Measurements from ENCODE around the gene VAC14. TPM values are rescaled to one million over a fixed set of nuclear protein-coding genes. Genes with fewer than 3 reads are reported as not detected.
A peak's percentile ranks its signal among the peaks of the same experiment; 100 is the strongest.

The VAC14 gene
- total RNA-seq, 4 donors from 2014 or later = 44.0 to 106 (median 64.5) TPM

DNA sequence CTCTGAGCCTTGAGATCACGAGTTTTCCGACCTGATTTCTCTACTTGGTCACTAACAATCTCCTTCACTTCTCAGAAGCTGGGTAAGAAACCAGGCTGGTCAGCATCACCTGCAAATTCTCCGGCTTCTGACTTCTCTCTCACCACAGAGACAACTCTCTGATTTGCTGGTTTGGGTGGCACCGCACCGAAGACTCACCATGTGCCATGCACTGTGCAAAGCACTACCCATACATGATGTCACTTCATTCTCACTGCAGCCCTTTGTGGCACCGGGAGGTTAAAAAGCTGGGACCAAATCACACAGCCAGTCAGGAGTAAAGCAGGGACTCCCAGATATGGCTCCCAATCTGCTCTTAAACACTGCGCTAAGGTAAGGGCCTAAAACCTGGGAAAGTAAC lies 647 bp downstream of the VAC14 start:
- Histone ChIP-seq H3K27ac (peak overlapping the region; percentile 48 to 82 (median 62)), H3K36me3 (peaks cover 0 to 3% (median 0%) of the 10 kb centered on the region in 3 donors), H3K4me3 (peak overlapping the region; percentile 70 to 95 (median 88)), H3K4me1 (peaks cover 0 to 17% (median 6%) of the 10 kb centered on the region in 4 donors), H3K27me3 (no peaks in the 10 kb centered on the region), H3K9me3 (no peaks in the 10 kb centered on the region)
- no peak for DNase-seq
- TF ChIP-seq CTCF (IDR thresholded peaks at IDR 0.05) (no peak), POLR2A (IDR thresholded peaks at IDR 0.05) (no peak)

GRCh38 chr16:70796301-70796700 lies 4.7 kb downstream of the VAC14 start:
- no peak for TF ChIP-seq POLR2A (IDR thresholded peaks at IDR 0.05)
- TF ChIP-seq CTCF (IDR thresholded peaks at IDR 0.05) = no peak
- DNase-seq = no peak
- Histone ChIP-seq H3K4me3 (no peak overlapping the region), H3K27me3 (no peaks in the 10 kb centered on the region), H3K27ac (no peak overlapping the region), H3K4me1 (peaks cover 0 to 17% (median 6%) of the 10 kb centered on the region in 4 donors), H3K36me3 (peaks cover 0 to 3% (median 0%) of the 10 kb centered on the region in 3 donors), H3K9me3 (no peaks in the 10 kb centered on the region)

DNA sequence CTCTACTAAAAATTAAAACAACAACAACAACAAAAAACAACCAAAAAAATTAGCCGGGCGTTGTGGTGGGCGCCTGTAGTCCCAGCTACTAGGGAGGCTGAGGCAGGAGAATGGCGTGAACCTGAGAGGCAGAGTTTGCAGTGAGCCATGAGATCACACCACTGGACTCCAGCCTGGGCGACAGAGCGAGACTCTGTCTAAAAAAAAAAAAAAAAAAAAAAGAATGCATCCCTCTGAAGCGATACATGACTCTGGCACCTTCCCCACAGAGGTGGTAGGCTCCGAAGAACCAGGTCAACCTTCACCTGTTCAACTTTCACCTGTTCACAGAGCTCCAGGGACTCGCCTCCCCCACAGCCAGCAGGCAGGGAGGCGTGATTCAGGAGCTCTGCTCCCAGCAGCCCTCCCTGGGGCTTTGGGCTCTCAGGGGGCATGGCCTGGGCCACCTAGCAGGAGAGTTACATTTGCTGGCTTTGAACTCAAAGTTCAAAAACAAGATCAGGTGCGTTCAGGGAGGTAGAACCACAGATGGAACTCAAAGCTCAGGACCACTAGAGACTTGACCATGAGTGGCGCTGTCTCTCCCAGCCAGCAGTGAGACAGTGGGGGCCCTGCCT lies 5.6 kb downstream of the VAC14 start:
- no peak for DNase-seq
- Histone ChIP-seq H3K36me3 (peaks cover 0 to 3% (median 0%) of the 10 kb centered on the region in 3 donors), H3K27me3 (no peaks in the 10 kb centered on the region), H3K27ac (no peak overlapping the region), H3K4me1 (peaks cover 0 to 17% (median 5%) of the 10 kb centered on the region in 4 donors), H3K4me3 (no peak overlapping the region), H3K9me3 (no peaks in the 10 kb centered on the region)
- TF ChIP-seq POLR2A (IDR thresholded peaks at IDR 0.05) (no peak), CTCF (IDR thresholded peaks at IDR 0.05) (no peak)

- H3K9me3 ChIP-seq = no peaks in the 10 kb centered on the region
- no peak for TF ChIP-seq CTCF (IDR thresholded peaks at IDR 0.05)
- TF ChIP-seq POLR2A (IDR thresholded peaks at IDR 0.05) = no peak
- H3K27me3 ChIP-seq = no peaks in the 10 kb centered on the region
- no peak overlapping the region for H3K27ac ChIP-seq
- H3K4me3 ChIP-seq = no peak overlapping the region
- no peak for DNase-seq
- peaks cover 0 to 3% (median 0%) of the 10 kb centered on the region in 4 donors for H3K4me1 ChIP-seq
- H3K36me3 ChIP-seq = peaks cover 0 to 3% (median 0%) of the 10 kb centered on the region in 3 donors
Measured at GRCh38 chr16:70793851-70794502, 7.0 kb downstream of the VAC14 start.

DNA sequence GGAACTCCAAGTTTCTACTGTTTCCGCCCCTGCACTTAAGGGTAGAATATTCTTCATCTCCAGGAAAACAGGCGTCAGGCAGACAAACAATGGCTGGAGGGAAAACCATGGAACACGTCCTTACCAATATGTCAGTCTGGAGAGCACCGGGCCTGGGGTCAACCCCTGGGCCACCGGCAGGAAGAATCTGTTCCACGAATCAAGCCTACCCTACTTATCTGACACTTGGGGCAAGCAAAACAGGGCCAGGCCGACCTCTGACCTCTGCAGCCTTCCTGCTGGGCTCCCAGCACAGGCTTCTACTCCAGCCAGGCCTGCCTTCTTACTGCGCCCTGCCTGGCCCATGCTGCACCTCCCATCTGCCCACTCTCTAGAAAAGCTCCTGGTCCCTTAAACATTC lies 10.1 kb downstream of the VAC14 start:
- no peaks in the 10 kb centered on the region for H3K9me3 ChIP-seq
- H3K4me1 ChIP-seq = no peaks in the 10 kb centered on the region
- no peak for DNase-seq
- TF ChIP-seq POLR2A (IDR thresholded peaks at IDR 0.05) = no peak
- no peak for TF ChIP-seq CTCF (IDR thresholded peaks at IDR 0.05)
- H3K27ac ChIP-seq = no peak overlapping the region
- no peak overlapping the region for H3K4me3 ChIP-seq
- H3K27me3 ChIP-seq = no peaks in the 10 kb centered on the region
- H3K36me3 ChIP-seq = peaks cover 0 to 12% (median 0%) of the 10 kb centered on the region in 3 donors

Measured in Peyer's patch (tissue), 4 donors.